Neural crest cell (in vitro differentiated cells): Measurements from ENCODE around the gene SRP68. TPM values are rescaled to one million over a fixed set of nuclear protein-coding genes. Genes with fewer than 3 reads are reported as not detected.
A peak's percentile ranks its signal among the peaks of the same experiment; 100 is the strongest.

Experiments used
- DNase-seq: peaks from one replicate; pipeline ENCODE4 v3.0.0; 2021; ENCODE audit warnings: low read depth, mixed read lengths, low spot score
- H3K27ac Mint-ChIP-seq: one replicate; pipeline ENCODE4 v1.8.0; 2021; ENCODE audit warnings: mild to moderate bottlenecking, mixed read lengths; ENCODE audit not compliant: unreplicated experiment
- H3K27me3 Mint-ChIP-seq: 2 replicates; pipeline ENCODE4 v1.8.0; 2021; ENCODE audit warnings: low read depth, mild to moderate bottlenecking, mixed read lengths
- H3K36me3 Mint-ChIP-seq: 2 replicates; pipeline ENCODE4 v1.8.0; 2021; ENCODE audit warnings: low read depth, mild to moderate bottlenecking, mixed read lengths
- H3K4me1 Mint-ChIP-seq: 2 replicates; pipeline ENCODE4 v1.8.0; 2021; ENCODE audit warnings: mixed read lengths
- H3K4me3 Mint-ChIP-seq: one replicate; pipeline ENCODE4 v1.8.0; 2021; ENCODE audit warnings: mild to moderate bottlenecking, mixed read lengths
- H3K9me3 Mint-ChIP-seq: 2 replicates; pipeline ENCODE4 v1.8.0; 2021; ENCODE audit warnings: mixed read lengths
- CTCF ChIP-seq: fragments of 200-600 bp; sonication (generic); conservative IDR thresholded peaks from 2 replicates; pipeline ENCODE4 v1.5.0; 2021; ENCODE audit warnings: antibody characterized with exemption, mild to moderate bottlenecking
- total RNA-seq: library from RNA; stranded (reverse); gene quantifications from 2 replicates; pipeline ENCODE4 v1.2.1, GENCODE V29; 2021

Gene SRP68
- total RNA-seq, 1 donor from 2014 or later: 91.6 TPM

DNA sequence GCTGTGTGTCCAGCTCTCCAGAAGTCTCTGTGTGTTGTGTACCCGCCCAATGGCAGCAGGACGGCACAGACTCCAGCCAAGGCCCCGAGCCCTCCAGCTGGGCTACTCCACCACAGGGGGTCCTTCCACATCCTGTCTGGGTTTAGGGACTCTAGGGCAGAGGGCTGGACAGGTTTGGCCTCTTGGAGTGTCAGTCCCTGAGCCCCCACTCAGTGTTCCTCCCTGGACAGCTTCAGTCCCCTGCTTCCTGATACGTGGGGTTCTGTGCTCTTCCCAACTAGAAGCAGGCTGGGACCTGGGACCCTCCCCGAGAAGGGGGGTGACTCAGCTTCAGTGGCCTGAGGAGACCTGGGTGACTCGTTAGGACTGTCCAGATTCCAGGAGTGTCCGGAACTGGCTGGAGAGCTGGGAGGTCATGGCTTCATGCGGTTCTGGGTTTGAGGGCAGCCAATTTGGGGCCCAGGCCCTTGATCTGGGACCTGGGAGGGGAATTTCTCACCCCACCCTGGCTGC, 67.5 kb downstream of the SRP68 start:
- Mint-ChIP-seq H3K27ac (no peak overlapping the region), H3K36me3 (no peaks in the 10 kb centered on the region), H3K4me1 (no peaks in the 10 kb centered on the region), H3K9me3 (no peaks in the 10 kb centered on the region), H3K4me3 (no peak overlapping the region), H3K27me3 (no peaks in the 10 kb centered on the region)
- TF ChIP-seq CTCF: no peak
- DNase-seq: no peak

- no peak overlapping the region for H3K4me3 Mint-ChIP-seq
- H3K4me1 Mint-ChIP-seq: no peaks in the 10 kb centered on the region
- no peaks in the 10 kb centered on the region for H3K36me3 Mint-ChIP-seq
- no peaks in the 10 kb centered on the region for H3K9me3 Mint-ChIP-seq
- DNase-seq: no peak
- no peak overlapping the region for H3K27ac Mint-ChIP-seq
- H3K27me3 Mint-ChIP-seq: no peaks in the 10 kb centered on the region
- no peak for TF ChIP-seq CTCF
Observed at GRCh38 chr17:76003915-76004314, 68.4 kb downstream of the SRP68 start.

DNA sequence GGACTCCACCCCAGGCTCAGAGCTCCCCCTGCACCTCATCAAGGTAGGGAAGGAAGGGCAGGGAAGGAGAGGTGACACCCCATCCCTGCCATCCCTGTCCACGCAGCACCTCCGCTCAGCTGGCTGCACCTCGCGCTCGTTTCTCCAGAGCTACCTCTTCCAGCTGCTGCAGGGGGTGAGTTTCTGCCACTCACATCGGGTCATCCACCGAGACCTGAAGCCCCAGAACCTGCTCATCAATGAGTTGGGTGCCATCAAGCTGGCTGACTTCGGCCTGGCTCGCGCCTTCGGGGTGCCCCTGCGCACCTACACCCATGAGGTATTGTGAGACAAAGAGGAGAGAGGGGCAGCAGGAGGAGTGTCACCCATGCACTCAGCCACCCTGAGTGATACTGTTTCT, 70.2 kb downstream of the SRP68 start:
- no peaks in the 10 kb centered on the region for H3K9me3 Mint-ChIP-seq
- no peaks in the 10 kb centered on the region for H3K27me3 Mint-ChIP-seq
- TF ChIP-seq CTCF: no peak
- no peak overlapping the region for H3K4me3 Mint-ChIP-seq
- no peak for DNase-seq
- H3K27ac Mint-ChIP-seq: no peak overlapping the region
- H3K36me3 Mint-ChIP-seq: no peaks in the 10 kb centered on the region
- H3K4me1 Mint-ChIP-seq: peaks cover 10% of the 10 kb centered on the region

DNA sequence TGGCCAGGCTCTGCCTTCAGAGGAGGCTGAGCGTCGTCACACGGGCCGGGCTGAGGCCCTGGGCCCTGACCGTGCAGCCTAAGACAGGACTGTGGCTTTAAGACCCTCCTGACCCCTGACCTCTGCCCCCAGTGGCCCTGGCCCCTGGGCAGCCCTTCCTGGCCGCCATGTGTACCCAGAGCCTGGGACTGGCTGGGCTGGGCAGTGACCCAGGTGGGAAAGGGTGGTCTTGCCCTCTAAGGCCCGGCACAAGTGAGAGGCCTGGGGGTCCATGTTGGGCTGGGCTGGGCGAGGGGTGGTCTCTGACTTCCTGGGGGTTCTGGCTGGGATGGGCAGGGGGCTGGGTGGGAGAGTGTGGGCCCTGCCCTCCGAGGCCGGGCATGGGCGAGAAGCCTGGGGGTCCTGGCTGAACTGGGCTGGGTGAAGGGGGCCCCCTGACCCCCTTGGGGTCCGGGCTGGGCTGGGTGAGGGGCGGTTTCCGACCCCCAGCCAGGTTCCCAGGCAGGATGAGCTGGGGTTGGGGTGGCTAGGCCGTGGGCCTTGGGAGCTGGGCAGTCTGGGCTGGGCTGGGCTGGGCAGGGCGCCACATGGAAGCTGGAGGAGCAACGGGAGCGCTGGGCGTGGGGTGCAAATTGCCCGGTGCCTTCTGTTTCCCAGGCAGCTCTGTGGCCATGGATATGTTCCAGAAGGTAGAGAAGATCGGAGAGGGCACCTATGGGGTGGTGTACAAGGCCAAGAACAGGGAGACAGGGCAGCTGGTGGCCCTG, 71.4 kb downstream of the SRP68 start, which contains the start of gene CDK3:
Gene CDK3 (plus strand): TSS at position 101 of the 767 bp plus-strand sequence. CDS start 571 bp downstream, at position 672.
- Mint-ChIP-seq H3K4me1 (peaks cover 13% of the 10 kb centered on the region), H3K27me3 (no peaks in the 10 kb centered on the region), H3K9me3 (no peaks in the 10 kb centered on the region), H3K4me3 (no peak within 1 kb of the TSS), H3K27ac (peak within 1 kb of the TSS; percentile 57), H3K36me3 (no peaks in the 10 kb centered on the region)
- no peak for DNase-seq
- peak; percentile 36 for TF ChIP-seq CTCF

DNA sequence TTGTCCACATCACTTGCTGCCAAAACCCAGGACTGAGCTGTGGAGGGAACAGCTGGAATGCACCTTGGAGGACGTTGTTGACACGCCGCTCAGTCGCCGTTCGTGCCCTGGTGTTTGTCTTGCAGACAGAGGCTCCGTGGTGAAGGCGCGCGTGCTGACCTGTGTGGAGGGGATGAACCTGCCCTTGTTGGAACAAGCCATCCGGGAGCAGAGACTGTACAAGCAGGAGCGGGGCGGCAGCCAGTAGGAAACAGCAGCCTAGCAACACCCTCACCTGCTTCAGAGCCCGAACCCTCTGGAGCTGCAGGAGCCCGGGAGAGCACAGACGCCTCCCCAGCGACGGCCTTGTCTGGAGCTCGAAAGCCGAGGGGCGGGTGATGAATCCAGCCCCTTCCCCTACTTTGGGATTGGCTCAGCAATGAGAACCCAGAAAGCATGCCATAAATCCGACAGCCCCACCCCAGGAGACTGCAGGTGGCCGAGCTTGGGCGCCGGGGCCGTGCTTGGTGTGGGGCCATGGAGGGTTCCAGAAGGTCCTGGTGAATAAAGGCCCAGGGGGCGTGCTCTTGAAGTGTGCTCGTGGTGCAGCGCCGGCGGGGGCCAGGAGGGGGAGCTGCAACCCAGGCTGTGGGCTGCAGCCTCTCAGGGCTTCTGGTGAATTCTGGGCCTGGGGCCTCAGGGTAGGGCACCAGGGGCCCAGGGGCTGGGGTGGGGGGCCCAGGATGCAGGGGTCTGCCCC, 72.1 kb downstream of the SRP68 start:
- peak; percentile 74 for DNase-seq
- no peaks in the 10 kb centered on the region for H3K36me3 Mint-ChIP-seq
- peak overlapping the region; percentile 57 for H3K27ac Mint-ChIP-seq
- no peaks in the 10 kb centered on the region for H3K9me3 Mint-ChIP-seq
- H3K27me3 Mint-ChIP-seq: no peaks in the 10 kb centered on the region
- no peak overlapping the region for H3K4me3 Mint-ChIP-seq
- peak; percentile 81 for TF ChIP-seq CTCF
- peaks cover 13% of the 10 kb centered on the region for H3K4me1 Mint-ChIP-seq
